ENCODE data around the gene OTX2. TPM values are rescaled to one million over a fixed set of nuclear protein-coding genes. Genes with fewer than 3 reads are reported as not detected.

Gene OTX2
- total and polyA plus RNA-seq, 12 donors: not detected

DNA sequence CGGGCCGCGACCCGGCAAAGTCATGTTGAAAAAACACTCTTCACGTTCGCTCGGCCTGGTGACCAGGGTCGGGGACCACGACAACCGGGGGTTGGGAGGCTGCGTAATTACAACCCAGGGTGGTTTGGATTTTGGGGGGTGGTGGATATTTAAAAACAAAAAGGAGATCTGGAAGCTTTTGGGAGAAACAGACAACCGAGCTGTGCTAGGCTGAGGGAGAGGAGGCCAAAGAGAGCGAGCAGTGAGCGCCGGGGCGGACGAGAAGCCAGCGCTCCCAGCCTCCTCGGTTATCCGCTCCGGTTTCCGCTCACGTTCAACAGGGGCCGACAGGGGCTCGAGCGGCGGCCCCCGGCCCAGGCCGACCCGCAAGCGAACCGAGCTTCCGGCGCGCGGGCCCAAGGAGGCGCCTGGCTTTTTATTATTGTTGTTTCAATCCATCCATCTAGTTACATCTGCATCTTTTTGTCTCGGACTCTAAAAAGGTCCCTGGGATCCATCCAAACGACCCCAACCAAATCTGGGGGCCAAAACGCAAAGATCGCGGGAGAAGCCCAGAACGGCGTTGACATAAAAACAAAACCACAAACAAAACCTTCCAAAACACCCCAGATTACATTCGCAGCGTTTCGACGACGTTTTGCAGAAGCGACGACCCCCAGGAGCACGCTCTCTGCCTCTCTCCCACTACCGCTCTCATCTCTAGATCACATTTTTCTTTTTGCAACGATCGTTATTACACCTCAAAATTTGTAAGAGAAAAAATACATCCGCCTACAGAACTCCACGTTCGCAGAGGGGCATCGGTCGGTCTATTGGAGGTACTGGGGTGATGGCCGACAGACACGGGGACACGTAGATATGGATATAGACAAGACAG lies 771 bp downstream of the OTX2 start:
- DNase-seq (no peak), ATAC-seq (no peak)
- WGBS, 2 donors: 3 to 5% methylated on average over 63 of the region's 63 CpGs
- TF ChIP-seq CTCF (IDR thresholded peaks at IDR 0.05): no peak
- Histone ChIP-seq H3K27ac (no peak overlapping the region), H3K9me3 (no peaks in the 10 kb centered on the region), H3K36me3 (no peaks in the 10 kb centered on the region), H3K4me3 (peak overlapping the region in 6 of 10 donors; percentile 19 to 35 (median 24)), H3K27me3 (peaks cover 56 to 100% (median 100%) of the 10 kb centered on the region in 7 donors), H3K4me1 (peaks cover 5 to 23% (median 17%) of the 10 kb centered on the region in 9 donors)
- intact Hi-C loops (cut with DNase I): no loop called here

DNA sequence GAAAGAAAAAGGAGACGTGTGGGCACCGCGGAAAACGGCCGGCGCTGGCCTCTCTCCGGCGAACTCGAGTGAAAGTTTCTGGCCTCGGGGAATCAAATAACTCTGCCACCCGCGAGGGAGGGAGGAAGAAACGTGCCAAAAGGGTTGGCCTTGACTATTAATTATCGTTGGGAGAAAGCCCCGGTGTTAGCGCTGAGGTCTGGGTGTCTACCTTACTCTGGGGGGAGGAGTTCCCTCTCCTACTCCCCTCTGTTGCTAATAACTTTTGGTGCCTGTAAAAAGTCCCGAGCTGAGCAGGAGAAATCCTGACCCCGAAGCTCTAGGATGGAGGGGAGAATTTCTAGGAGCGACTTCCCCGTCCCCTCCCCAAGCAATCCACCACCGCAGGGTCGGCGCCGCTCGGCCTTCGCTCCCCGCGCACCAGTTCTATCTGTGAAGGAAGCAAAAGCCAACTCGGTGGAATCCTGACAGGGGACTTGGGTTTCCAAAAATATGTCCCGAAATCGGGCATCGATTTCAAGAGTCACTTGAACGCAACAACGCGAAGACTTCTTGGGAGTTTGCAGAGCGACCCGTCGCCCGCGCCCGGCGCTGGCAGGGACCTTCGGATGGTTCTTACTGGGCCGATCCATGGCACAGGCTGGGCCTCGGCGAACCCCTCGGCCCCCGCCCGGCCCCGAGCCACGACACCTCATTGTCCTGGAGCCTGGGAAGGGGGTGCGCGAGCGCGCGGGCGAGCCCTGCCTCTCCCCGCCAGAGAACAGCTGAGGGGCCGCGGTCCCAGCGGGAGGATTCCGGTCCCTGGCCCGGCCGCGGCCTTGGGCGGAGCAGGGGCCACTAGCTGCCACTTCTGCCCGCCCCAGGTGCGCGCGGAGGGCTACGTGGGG lies 1.7 kb downstream of the OTX2 start:
- H3K4me3 ChIP-seq: peak overlapping the region in 9 of 10 donors; percentile 3 to 35 (median 23)
- TF ChIP-seq CTCF (IDR thresholded peaks at IDR 0.05): no peak
- ATAC-seq (no peak), DNase-seq (no peak)
- H3K36me3 ChIP-seq: no peaks in the 10 kb centered on the region
- H3K4me1 ChIP-seq: peaks cover 5 to 23% (median 17%) of the 10 kb centered on the region in 9 donors
- H3K9me3 ChIP-seq: no peaks in the 10 kb centered on the region
- H3K27me3 ChIP-seq: peaks cover 53 to 100% (median 100%) of the 10 kb centered on the region in 7 donors
- H3K27ac ChIP-seq: no peak overlapping the region
- 1 to 4% methylated on average over 70 to 71 of the region's 71 CpGs for WGBS, 2 donors
- intact Hi-C loops (cut with DNase I): no loop called here

DNA sequence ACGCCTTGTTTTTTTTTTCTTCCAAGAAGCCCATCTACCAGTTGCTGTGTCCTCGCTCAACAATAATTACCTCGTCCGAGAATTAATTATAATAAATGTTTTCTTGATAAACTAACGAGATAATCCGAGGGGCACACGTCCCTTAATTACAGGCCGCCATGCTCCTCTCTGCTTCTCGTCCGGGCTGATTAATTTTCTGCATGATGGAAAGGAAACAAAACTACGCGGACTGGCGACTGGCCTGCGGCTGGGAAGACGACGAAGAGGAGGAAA lies 2.2 kb downstream of the OTX2 start:
- WGBS, 2 donors: 1 to 3% methylated on average over 16 of the region's 16 CpGs
- no peak for ATAC-seq
- H3K36me3 ChIP-seq: no peaks in the 10 kb centered on the region
- DNase-seq: no peak
- no peaks in the 10 kb centered on the region for H3K9me3 ChIP-seq
- H3K4me3 ChIP-seq: peak overlapping the region in 7 of 10 donors; percentile 6 to 35 (median 23)
- no peak overlapping the region for H3K27ac ChIP-seq
- intact Hi-C loops (cut with DNase I): no loop called here
- TF ChIP-seq CTCF (IDR thresholded peaks at IDR 0.05): no peak
- H3K4me1 ChIP-seq: peaks cover 5 to 23% (median 17%) of the 10 kb centered on the region in 9 donors
- H3K27me3 ChIP-seq: peaks cover 53 to 100% (median 100%) of the 10 kb centered on the region in 7 donors

- no peak for TF ChIP-seq CTCF (IDR thresholded peaks at IDR 0.05)
- H3K27ac ChIP-seq: no peak overlapping the region
- H3K4me3 ChIP-seq: peak overlapping the region in 3 of 10 donors; percentile 6 to 35 (median 28)
- H3K27me3 ChIP-seq: peaks cover 51 to 100% (median 100%) of the 10 kb centered on the region in 7 donors
- no peaks in the 10 kb centered on the region for H3K36me3 ChIP-seq
- no peaks in the 10 kb centered on the region for H3K9me3 ChIP-seq
- 4 to 5% methylated on average over 32 to 39 of the region's 39 CpGs for WGBS, 2 donors
- DNase-seq: no peak
- intact Hi-C loops (cut with DNase I): no loop called here
- ATAC-seq: no peak
- peaks cover 5 to 23% (median 17%) of the 10 kb centered on the region in 9 donors for H3K4me1 ChIP-seq
These were observed 2.7 kb downstream of the OTX2 start for GRCh38 chr14:56807386-56808109.
